ENCODE results near the gene RGS1.
A peak's percentile ranks its signal among the peaks of the same experiment; 100 is the strongest.

Gene RGS1

DNA sequence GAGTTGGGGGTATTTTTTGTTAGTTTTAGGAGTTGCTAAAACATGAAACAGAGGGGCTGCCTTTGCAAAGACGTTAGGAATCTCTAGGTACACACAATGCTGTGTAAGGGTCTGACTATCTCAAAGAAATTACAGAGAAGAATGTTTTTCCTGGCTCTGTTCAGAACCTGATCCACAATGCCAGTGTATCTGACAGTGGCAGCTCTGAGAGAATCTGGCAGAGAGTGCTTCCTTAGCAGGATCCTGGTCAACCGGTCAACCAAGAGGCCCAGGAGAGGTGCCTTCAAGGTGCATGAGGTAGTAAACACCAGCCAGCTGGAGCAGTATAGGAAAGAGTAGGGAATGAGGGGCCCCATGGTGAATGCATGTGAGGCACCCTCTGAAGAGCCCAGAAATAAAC is 40.9 kb upstream of the RGS1 start:
- no peak for TF ChIP-seq CTCF (conservative IDR thresholded peaks at IDR 0.05; ENCODE audit: low read depth)
- CTCF ChIA-PET: no interaction called here
- POLR2A ChIA-PET (ENCODE audit: low non-redundant PET): no interaction called here
- no peak overlapping the region for H3K27ac ChIP-seq
- DNase-seq (ENCODE audit: low spot score): no peak

- no peak overlapping the region for H3K27ac ChIP-seq
- POLR2A ChIA-PET (ENCODE audit: low non-redundant PET): no interaction called here
- no peak for TF ChIP-seq CTCF (conservative IDR thresholded peaks at IDR 0.05; ENCODE audit: low read depth)
- no peak for DNase-seq (ENCODE audit: low spot score)
- CTCF ChIA-PET: interaction anchor here (0.6 kb wide), 1 partner anchor 466 kb away, joined by 11 read pairs; no protein-coding TSS in a partner anchor
These were observed 39.5 kb upstream of the RGS1 start for GRCh38 chr1:192535916-192536664.

DNA sequence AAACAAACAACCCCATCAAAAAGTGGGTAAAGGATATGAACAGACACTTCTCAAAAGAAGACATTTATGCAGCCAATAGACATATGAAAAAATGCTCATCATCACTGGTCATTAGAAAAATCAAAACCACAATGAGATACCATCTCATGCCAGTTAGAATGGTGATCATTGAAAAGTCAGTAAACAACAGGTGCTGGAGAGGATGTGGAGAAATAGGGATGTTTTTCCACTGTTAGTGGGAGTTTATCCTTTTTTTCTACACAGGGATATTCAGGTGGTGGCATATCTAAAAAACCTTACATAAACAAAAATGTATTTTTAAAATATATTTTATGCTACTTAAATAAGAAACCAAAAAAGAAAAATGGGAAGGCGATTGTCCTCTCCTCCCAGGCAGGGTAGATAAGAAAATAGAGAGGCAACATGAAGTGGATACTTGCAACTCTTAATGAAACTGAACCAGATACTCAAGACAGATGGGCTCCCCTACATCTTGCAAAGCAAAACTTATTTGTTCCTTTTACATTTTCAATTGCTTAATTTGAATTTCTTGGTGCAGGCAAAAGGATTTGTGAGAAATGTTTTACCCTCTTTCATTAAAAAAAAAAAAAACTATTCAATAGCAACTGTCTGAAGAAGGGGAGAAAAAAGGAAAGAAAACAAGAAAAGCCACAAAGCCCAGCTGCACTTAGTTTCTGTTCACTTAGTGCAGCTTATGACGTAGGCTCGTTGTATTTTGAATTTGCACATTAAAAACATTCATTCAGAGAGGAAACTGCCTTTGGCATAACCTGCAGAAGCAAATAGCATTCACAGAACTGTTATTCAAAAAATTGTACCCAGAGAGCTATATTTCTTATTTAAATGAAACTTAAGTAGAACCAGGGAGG is 36.9 kb upstream of the RGS1 start:
- ChIA-PET POLR2A (ENCODE audit: low non-redundant PET) (no interaction called here), CTCF (no interaction called here)
- DNase-seq (ENCODE audit: low spot score): no peak
- no peak for TF ChIP-seq CTCF (conservative IDR thresholded peaks at IDR 0.05; ENCODE audit: low read depth)
- H3K27ac ChIP-seq: no peak overlapping the region

DNA sequence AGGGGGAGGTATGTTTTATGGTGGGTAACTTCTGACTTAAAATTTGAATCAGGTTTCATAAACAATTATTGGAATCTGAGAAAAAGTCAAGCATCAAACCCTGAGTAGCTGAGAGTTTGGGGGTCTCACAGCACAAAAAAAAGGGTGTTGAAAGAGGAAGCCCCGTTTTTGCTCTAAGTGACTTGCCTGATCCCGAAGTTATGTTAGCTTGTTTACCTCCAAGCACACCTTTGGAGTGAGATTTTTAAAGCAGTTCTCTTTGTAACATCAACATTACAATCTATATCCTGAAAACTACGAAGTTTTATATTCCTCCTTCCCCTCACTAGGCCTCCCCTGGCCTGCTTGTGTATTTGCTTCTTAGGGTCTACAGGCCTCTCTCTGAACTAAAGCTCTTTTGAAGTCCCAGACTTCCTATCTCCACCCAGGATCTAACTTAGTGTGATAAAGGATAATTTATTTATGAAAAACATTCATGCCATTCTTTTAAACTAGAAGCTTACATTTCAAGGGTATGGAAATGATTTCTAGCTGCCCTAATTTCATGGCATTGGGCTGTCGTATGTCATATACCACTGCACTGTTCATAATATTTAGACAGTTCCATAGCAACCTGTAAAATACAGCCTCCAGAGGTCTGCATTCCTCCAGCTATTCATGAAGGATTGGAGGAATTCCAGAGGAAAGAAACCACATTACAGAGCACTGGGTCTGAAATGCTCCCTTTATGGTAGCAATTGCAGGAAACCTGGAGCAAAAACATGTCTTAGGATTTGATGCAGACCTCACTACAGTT is 36.1 kb upstream of the RGS1 start:
- CTCF ChIA-PET: no interaction called here
- POLR2A ChIA-PET (ENCODE audit: low non-redundant PET): no interaction called here
- no peak overlapping the region for H3K27ac ChIP-seq
- TF ChIP-seq CTCF (conservative IDR thresholded peaks at IDR 0.05; ENCODE audit: low read depth): no peak
- DNase-seq (ENCODE audit: low spot score): peak; percentile 72

GRCh38 chr1:192543445-192543844 is 32.1 kb upstream of the RGS1 start:
- DNase-seq (ENCODE audit: low spot score): no peak
- H3K27ac ChIP-seq: no peak overlapping the region
- ChIA-PET CTCF (no interaction called here), POLR2A (ENCODE audit: low non-redundant PET) (no interaction called here)
- TF ChIP-seq CTCF (conservative IDR thresholded peaks at IDR 0.05; ENCODE audit: low read depth): no peak

DNA sequence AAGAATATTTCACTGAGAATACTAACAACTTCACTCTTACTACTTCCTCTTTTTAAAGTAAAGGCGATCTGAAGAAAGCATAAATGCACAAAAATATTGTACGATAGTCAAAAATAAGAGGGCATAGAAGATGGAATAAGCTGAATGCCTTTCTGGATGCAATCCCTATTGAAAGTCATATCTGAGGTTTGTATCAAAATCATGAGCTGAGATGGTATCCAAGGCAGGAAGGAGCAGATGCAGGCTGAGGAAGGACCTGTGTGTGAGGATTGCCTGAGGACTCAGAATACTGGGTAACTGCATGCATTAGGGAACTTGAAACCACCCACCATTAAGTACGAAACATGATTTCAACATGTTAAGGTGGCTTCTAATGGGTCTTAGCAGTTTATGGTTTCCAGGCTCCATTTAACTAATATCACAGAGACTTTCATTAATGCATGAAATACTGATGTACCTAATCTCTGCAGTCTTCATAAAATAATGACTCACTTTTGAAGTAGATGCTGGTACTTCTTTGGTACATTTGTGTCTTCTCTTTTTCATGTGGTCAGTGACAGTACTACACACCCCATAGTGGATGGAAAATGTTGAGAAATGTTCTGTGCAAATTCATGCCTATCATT is 29.6 kb upstream of the RGS1 start:
- CTCF ChIA-PET: interaction anchor here (0.6 to 0.7 kb wide), 2 partner anchors 25 to 1049 kb away, joined by 3 read pairs; no protein-coding TSS in a partner anchor
- H3K27ac ChIP-seq: no peak overlapping the region
- DNase-seq (ENCODE audit: low spot score): no peak
- no peak for TF ChIP-seq CTCF (conservative IDR thresholded peaks at IDR 0.05; ENCODE audit: low read depth)
- POLR2A ChIA-PET (ENCODE audit: low non-redundant PET): no interaction called here
